Left lobe of liver (tissue), 2 donors: Measurements from ENCODE around the gene ARHGEF12. TPM values are rescaled to one million over a fixed set of nuclear protein-coding genes. Genes with fewer than 3 reads are reported as not detected.
A peak's percentile ranks its signal among the peaks of the same experiment; 100 is the strongest.

Experiments
- ATAC-seq: fragments of 200-7000 bp; cut with Tn5 transposase; one replicate; pipeline ENCODE4 v1.9.1; 2020; ENCODE audit warnings: mild to moderate bottlenecking, moderate library complexity
- DNase-seq: peaks from one replicate; pipeline ENCODE4 v3.0.0-alpha.2; 2020; ENCODE audit warnings: low spot score
- total RNA-seq: library from RNA; stranded (reverse); gene quantifications from one replicate; pipeline ENCODE4 v1.2.1, GENCODE V29; 2021
- donor health status: DM: no; HTN: no; CAD: no; lungs with moderate emphysema.
- donor health status: DM: no; HTN: yes; CAD: no.

ARHGEF12 gene
- total RNA-seq, 1 donor from 2014 or later: 68.7 TPM

- no peak for DNase-seq
- no peak for ATAC-seq
These were observed 49.4 kb downstream of the ARHGEF12 start for GRCh38 chr11:120385655-120386054.

GRCh38 chr11:120386318-120386717 lies 50.1 kb downstream of the ARHGEF12 start:
- no peak for ATAC-seq
- no peak for DNase-seq

DNA sequence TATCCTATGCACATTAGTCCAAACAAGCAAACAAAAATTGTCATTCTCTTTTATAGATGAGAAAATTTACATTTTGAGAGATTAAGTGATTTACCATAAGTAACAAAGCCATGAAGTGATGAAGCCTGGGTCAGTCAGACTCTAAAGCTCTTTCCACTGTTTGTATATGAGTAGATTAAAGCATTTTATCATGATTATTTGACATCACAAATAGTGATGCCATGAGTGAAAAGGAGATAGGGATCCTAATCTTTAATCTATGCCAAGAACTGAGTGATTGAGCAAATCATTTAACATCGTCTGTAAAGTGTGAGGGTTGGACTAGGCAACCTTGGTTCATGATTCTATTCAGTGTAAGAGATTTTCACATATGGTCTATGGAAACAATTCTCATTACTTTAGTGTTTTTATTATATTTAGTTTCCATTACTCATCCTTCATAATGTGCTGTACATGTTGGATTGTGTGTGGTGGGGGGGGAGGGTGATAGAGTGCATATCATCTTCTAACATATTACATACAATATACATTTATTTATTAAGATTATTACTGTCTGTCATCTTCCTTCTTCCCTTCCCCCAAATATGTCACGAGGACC lies 50.7 kb downstream of the ARHGEF12 start:
- ATAC-seq: peak; percentile 28
- no peak for DNase-seq

GRCh38 chr11:120388261-120388660 lies 52.0 kb downstream of the ARHGEF12 start:
- no peak for DNase-seq
- no peak for ATAC-seq

DNA sequence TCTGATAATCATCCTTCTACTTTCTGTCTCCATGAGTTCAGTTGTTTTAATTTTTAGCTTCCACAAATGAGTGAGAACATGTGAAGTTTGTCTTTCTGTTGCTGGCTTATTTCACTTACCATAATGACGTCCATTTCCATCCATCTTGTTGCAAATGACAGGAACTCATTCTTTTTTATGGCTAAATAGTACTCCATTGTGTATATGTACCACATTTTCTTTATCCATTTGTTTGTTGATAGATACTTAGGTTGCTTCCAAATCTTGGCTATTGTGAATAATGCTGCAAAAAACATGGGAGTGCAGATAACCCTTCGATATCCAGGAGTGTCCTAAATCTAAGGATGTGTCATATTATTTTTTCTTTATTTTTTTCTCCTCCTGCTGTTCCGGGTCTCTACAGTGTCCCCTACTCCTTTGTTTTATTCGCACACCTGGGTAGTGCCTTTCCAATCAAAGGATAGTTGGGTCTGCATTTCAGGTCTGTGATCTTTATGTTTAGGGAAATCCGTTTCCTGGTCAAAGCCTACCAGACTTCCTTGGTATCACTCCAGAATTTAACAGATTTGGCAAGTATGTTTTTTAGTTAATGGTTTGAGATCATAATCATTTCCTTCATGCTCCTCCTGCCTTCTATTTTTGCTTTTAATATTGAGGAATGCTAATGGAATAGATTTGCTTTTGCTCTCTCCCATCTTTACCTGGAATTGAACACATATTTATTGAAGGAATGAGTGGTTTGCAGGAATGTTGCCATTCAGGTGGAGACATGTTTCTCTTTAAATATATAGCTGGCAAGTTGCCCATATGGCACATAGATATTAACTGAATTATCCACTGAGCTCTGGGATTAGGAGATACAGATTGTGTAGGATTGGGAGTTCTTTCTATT lies 53.7 kb downstream of the ARHGEF12 start:
- DNase-seq (no peak), ATAC-seq (no peak)

DNA sequence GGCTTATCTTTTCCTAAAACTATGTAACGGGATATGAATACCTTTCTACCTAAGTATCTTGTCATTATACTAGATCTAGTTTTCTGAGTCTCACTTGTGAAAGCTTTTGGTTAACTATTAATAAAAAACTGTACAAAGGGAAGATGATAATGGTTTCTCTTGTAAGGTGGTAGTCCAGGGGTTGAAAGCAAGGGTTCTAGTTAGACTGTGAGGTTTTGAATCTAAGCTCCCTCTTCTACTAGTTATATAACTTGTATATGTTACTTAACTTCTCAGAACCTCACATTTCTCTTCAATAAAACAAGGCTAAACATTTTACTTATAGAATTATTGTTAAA lies 54.3 kb downstream of the ARHGEF12 start:
- ATAC-seq (peak; percentile 60), DNase-seq (no peak)

- peak; percentile 70 for ATAC-seq
- DNase-seq: no peak
These were observed 55.1 kb downstream of the ARHGEF12 start for GRCh38 chr11:120391292-120391691.

DNA sequence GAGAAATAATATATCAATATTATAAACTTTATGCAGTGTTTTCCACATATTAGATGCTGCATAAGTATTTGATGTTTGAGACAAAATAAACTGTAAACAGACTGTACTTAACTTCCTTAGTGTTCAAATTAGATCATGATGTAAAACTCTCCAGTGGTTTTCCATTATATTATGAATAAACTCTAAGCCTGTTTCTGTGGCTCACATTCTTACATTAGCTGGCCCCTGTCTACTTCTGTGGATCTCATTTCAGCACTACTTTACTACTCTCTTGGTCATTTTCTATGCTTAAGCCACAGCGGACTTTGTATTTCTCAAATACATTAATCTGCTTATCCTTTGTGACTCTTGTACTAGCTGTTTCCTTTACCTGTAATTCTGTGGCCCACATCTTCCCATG lies 55.6 kb downstream of the ARHGEF12 start:
- ATAC-seq (no peak), DNase-seq (no peak)

GRCh38 chr11:120392314-120392713 lies 56.1 kb downstream of the ARHGEF12 start:
- DNase-seq (no peak), ATAC-seq (no peak)

DNA sequence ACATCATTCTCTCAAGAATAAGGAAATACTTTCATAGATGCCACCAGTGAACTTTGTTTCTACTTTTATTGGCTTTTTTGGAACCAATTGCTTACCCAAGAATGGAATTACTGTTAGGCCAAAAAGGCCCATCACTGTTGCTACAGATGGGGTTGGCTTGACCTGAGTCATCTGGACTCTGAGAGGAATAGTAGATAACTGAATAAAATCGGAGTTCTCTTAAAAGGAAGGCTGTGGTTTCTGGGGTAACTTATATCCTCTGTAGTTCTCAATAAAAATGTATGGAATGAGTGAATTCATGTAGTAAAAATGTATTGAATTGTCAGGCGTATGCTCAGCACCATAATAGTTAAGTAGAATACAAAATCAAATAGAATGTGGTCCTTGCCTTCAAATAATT lies 56.6 kb downstream of the ARHGEF12 start:
- ATAC-seq (no peak), DNase-seq (no peak)

- ATAC-seq (no peak), DNase-seq (no peak)
These were observed 57.9 kb downstream of the ARHGEF12 start for GRCh38 chr11:120394119-120394518.

- no peak for DNase-seq
- no peak for ATAC-seq
These were observed 59.6 kb downstream of the ARHGEF12 start for GRCh38 chr11:120395778-120396177.

DNA sequence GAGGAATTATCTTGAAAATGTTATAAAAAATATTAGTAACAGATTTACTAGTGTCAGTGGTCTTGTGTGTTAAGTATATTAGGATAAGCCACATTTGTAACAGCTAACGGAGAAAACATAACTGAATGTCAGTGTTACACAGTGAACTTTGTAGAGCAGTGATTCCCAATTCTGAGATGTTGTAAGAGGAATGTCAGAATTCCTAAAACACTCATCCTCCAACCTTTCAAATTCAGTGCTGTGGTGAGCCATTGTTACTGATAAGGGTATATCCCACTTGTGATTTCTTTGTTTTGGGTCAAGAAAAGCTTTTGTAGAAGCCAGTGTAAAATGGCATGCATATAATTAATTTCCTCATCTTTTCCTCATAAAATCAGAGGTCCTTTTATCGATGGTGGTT lies 61.9 kb downstream of the ARHGEF12 start:
- DNase-seq (no peak), ATAC-seq (peak; percentile 16)

DNA sequence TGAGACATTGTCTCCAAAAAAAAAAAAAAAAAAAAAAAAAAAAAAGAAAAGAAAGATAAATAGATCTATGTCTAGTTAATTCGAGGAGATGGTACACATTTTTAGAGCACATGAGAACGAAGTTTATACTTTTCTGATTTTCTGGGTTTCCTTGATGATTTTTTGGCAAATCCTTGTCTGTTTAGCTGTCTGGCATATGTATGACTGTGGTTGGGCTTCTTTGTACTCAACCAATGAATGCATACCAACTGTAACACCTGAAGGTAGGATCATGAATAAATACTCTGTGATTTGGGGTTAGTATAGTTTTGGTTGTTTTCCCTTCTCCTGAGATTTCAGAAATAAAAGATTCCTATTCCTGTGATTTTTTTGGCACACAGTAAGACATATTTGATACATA lies 63.1 kb downstream of the ARHGEF12 start:
- DNase-seq: no peak
- ATAC-seq: no peak

DNA sequence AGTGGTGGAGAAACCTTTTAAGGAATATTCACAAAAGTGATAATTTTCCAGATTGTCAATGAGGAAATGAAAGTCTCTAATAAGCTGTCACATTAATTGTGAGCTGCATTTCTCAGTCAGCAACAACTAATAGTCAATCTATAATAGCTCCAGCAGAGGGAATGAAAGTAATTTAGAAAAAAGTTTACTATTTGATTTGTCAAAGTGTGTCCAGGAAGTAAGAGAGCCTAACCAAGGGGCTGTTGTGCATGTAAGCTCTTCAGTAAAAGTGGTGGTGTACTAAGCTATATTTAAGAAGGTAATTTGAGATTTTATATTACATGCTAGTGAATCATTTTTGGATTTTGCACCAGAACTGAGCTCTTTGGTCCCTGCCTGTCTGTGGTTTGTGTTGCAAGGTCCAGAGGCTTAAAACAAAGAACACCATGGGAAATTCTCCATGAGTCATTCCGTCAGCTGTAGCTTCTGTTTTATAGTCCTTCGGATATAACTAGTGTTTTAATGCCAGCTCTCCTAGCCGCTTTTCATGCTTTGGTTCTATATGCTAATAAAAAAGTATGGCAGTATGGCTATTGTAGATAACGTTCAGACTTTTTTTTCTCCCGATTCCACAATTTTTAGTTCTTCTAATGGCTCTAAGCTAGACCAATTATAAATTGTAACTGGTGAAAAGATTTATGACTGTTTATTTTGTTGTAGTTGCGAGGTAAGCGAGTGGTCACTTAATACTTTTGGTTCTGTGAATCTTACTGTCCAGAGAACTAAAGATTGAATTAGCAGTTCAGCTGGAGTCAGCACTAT lies 64.6 kb downstream of the ARHGEF12 start:
- DNase-seq (no peak), ATAC-seq (peak; percentile 95)

- DNase-seq (no peak), ATAC-seq (no peak)
These were observed 65.3 kb downstream of the ARHGEF12 start for GRCh38 chr11:120401506-120401905.

DNA sequence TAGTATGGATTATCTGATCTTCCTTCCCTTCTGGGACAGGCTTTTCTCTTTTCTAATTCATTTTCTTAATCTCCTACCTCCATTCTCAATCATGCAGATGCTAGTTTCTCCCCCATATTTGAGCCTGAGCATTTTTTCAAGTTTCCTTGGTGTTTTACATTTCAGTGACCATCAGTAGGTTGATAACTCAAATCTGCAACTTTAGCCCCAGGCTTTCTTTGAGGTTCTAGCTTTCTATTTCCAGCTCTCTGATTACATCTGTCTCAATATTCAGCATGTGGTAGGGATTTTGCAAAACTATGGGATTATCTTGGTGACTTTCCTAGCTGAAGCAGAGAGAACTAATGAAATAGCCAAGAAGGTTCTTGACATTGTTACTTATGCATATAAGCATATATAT lies 67.8 kb downstream of the ARHGEF12 start:
- DNase-seq: no peak
- ATAC-seq: no peak

DNA sequence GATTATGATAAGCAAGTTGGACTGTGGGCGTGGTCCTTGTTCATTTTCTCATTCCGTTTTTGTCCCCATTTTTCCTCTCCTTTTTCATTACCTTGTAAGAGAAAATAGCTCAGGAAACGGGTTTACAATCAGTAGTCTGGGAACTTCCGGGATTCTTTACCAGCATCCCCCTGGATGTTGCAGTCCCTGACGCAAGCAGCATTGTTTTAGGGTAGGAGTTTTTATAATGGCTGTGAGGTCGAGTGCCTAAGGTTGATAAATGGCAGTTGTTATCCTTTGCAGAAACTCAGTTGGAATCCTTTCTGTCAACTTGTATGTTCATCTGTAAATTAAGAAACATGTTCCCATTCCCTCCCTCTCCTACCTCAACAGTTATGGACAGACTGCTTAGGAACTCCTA lies 68.3 kb downstream of the ARHGEF12 start:
- ATAC-seq (no peak), DNase-seq (no peak)

- no peak for ATAC-seq
- DNase-seq: no peak
These were observed 73.4 kb downstream of the ARHGEF12 start for GRCh38 chr11:120409655-120410054.

- DNase-seq: no peak
- no peak for ATAC-seq
These were observed 74.6 kb downstream of the ARHGEF12 start for GRCh38 chr11:120410622-120411380.

GRCh38 chr11:120413480-120413879 lies 77.3 kb downstream of the ARHGEF12 start:
- ATAC-seq (no peak), DNase-seq (no peak)
